K562 (cell line): Measurements from ENCODE around the gene KCNQ5. TPM values are rescaled to one million over a fixed set of nuclear protein-coding genes. Genes with fewer than 3 reads are reported as not detected.
A peak's percentile ranks its signal among the peaks of the same experiment; 100 is the strongest.

Experiments
- ATAC-seq: fragments of 200-7000 bp; cut with Tn5 transposase; 3 replicates; pipeline ENCODE4 v1.9.1; 2020; ENCODE audit warnings: moderate library complexity
- BruUV-seq: library from RNA; stranded (reverse); fragments of 400-500 nt; replicated peaks from 2 replicates; lab custom pipeline; 2021; lab: Mats Ljungman, UMichigan
- CTCF ChIA-PET: fragments of 300-600 bp; formaldehyde crosslinking; extraction: SDS; loops from one replicate; lab custom pipeline; 2021; ENCODE audit warnings: low intra/inter-chr PET ratio; lab: Yijun Ruan, JAX
- POLR2A ChIA-PET: fragments of 300-600, 350-650 bp; sonication (Branson Sonifier 250); formaldehyde crosslinking; extraction: SDS; loops from one replicate; lab custom pipeline; 2021; ENCODE audit warnings: antibody characterized with exemption, inconsistent platforms; lab: Yijun Ruan, JAX
- DNase-seq, 4 experiments: peaks; one replicate each; pipeline versions ENCODE4 v3.0.0 to v3.0.0-alpha.2; 2011 to 2018; ENCODE audit warnings: low spot score in 3 of 4, mixed read lengths in 3 of 4; ENCODE audit errors: extremely low read depth in 1 of 4
- FAIRE-seq: peaks from 2 replicates; lab custom pipeline; 2011; peaks lifted over from hg19 to GRCh38; lab: Jason Lieb, UNC
- H2AFZ ChIP-seq: 2 replicates; pipeline ENCODE4 v1.6.0; 2011; ENCODE audit warnings: low read depth, low read length, control low read depth, inconsistent platforms
- H3K27ac ChIP-seq: fragments of 200-600 bp; 3 replicates; pipeline ENCODE4 v1.8.0; 2011; ENCODE audit warnings: low read depth, mild to moderate bottlenecking, control low read depth, inconsistent platforms, low read length, moderate library complexity, mixed read lengths; ENCODE audit errors: extremely low read depth
- H3K27me3 ChIP-seq, 2 experiments: fragments of 300-600 bp in 1 of 2; 2 replicates in 1 of 2; 3 replicates in 1 of 2; pipeline versions ENCODE4 v1.6.0 to v1.8.0; 2011; ENCODE audit warnings: inconsistent platforms in 2 of 2, low read length in 2 of 2, mild to moderate bottlenecking in 1 of 2, mixed read lengths in 1 of 2, moderate library complexity in 1 of 2; ENCODE audit not compliant: control insufficient read depth in 2 of 2, insufficient read depth in 2 of 2
- H3K36me3 ChIP-seq: fragments of 300-600 bp; 3 replicates; pipeline ENCODE4 v1.8.0; 2011; ENCODE audit warnings: mild to moderate bottlenecking, low read length, inconsistent platforms; ENCODE audit not compliant: control insufficient read depth, insufficient read depth
- H3K4me1 ChIP-seq, 2 experiments: fragments of 200-600 bp in 1 of 2; replicated peaks in 1 of 2; 2 replicates in 1 of 2; 3 replicates in 1 of 2; pipeline versions ENCODE4 v1.5.1 to v1.8.0; 2011; ENCODE audit warnings: inconsistent platforms in 2 of 2, low read length in 2 of 2, mild to moderate bottlenecking in 1 of 2, mixed read lengths in 1 of 2, moderate library complexity in 1 of 2; ENCODE audit not compliant: control insufficient read depth in 2 of 2, insufficient read depth in 2 of 2
- H3K4me2 ChIP-seq: 2 replicates; pipeline ENCODE4 v1.6.1; 2011; ENCODE audit warnings: low read length, control low read depth, inconsistent platforms, mixed read lengths; ENCODE audit not compliant: insufficient read depth
- H3K4me3 ChIP-seq: fragments of 200-600 bp; sonication (generic), shearing (Covaris generic); 2 replicates; pipeline ENCODE4 v1.5.1; 2016; ENCODE audit warnings: control low read depth, inconsistent platforms
- H3K79me2 ChIP-seq: fragments of 200-600 bp; 3 replicates; pipeline ENCODE4 v1.8.0; 2011; ENCODE audit warnings: low read length, inconsistent platforms; ENCODE audit not compliant: control insufficient read depth, insufficient read depth
- H3K9ac ChIP-seq, 2 experiments: 2 replicates each; pipeline versions ENCODE4 v1.6.0 to v1.6.1; 2011; ENCODE audit warnings: low read depth in 2 of 2, low read length in 2 of 2, control low read depth in 1 of 2, inconsistent platforms in 1 of 2, mild to moderate bottlenecking in 1 of 2, mixed read lengths in 1 of 2; ENCODE audit not compliant: insufficient read depth in 1 of 2
- H3K9me1 ChIP-seq: one replicate; pipeline ENCODE4 v1.6.0; 2011; ENCODE audit warnings: inconsistent platforms, mild to moderate bottlenecking, low read length, moderate library complexity; ENCODE audit not compliant: control insufficient read depth, insufficient read depth
- H3K9me3 ChIP-seq: replicated peaks from 2 replicates; pipeline ENCODE4 v1.5.1; 2011; ENCODE audit warnings: low read depth, low read length, inconsistent platforms; ENCODE audit not compliant: control insufficient read depth, insufficient read depth
- H4K20me1 ChIP-seq: replicated peaks from 2 replicates; pipeline ENCODE4 v1.6.1; 2011; ENCODE audit warnings: low read length, inconsistent platforms, mixed read lengths; ENCODE audit not compliant: control insufficient read depth, insufficient read depth
- HIVEP1 ChIP-seq: fragments of 250-450 bp; sonication (Bioruptor Pico); IDR thresholded peaks from 2 replicates; pipeline ENCODE4 v1.4.0; 2020; ENCODE audit warnings: mild to moderate bottlenecking
- HLTF ChIP-seq: fragments of 450-650 bp; IDR thresholded peaks from 2 replicates; pipeline ENCODE4 v1.6.1; 2016
- MCM3 ChIP-seq: fragments of 450-650 bp; IDR thresholded peaks from 2 replicates; pipeline ENCODE4 v1.6.1; 2016
- PHF20 ChIP-seq: fragments of 450-650 bp; IDR thresholded peaks from 2 replicates; pipeline ENCODE4 v1.6.1; 2018; ENCODE audit not compliant: partially characterized antibody
- PHTF2 ChIP-seq: fragments of 250-450 bp; sonication (Bioruptor Pico); IDR thresholded peaks from 2 replicates; pipeline ENCODE4 v1.5.0; 2021; ENCODE audit warnings: mild to moderate bottlenecking
- RBM17 ChIP-seq: fragments of 200-400 bp; formaldehyde crosslinking; IDR thresholded peaks from 2 replicates; pipeline ENCODE4 v1.6.1; 2017; ENCODE audit warnings: low read depth, mild to moderate bottlenecking, low read length, borderline replicate concordance
- RUNX1 ChIP-seq: sonication (generic); IDR thresholded peaks from 2 replicates; pipeline ENCODE4 v1.6.1; 2016; ENCODE audit warnings: antibody characterized with exemption, low read depth
- SMC3 ChIP-seq: conservative IDR thresholded peaks from 2 replicates; pipeline ENCODE4 v1.6.1; 2011; ENCODE audit warnings: low read depth, low read length, improper control_type of control experiment; ENCODE audit not compliant: insufficient read depth
- SP1 ChIP-seq: sonication (generic); formaldehyde crosslinking; IDR thresholded peaks from 2 replicates; pipeline ENCODE4 v1.8.1; 2022; ENCODE audit warnings: mild to moderate bottlenecking, missing genetic modification reagents
- U2AF2 ChIP-seq: fragments of 200-400 bp; formaldehyde crosslinking; optimal IDR thresholded peaks from 2 replicates; pipeline ENCODE3; 2017; ENCODE audit warnings: low read depth, mild to moderate bottlenecking, low read length
- WHSC1 ChIP-seq: IDR thresholded peaks from one replicate; pipeline ENCODE4 v1.6.1; 2012; ENCODE audit warnings: low read length, control low read depth, inconsistent platforms
- ZFP36 ChIP-seq: fragments of 150-350 bp; IDR thresholded peaks from 2 replicates; pipeline ENCODE4 v1.6.1; 2018; ENCODE audit warnings: low read length, low read depth; ENCODE audit not compliant: partially characterized antibody
- ZNF12 ChIP-seq: sonication (generic); formaldehyde crosslinking; IDR thresholded peaks from 2 replicates; pipeline ENCODE4 v1.4.0; 2020; ENCODE audit warnings: mild to moderate bottlenecking, missing genetic modification reagents
- ZNF384 ChIP-seq: IDR thresholded peaks from 2 replicates; pipeline ENCODE4 v1.6.1; 2012; ENCODE audit warnings: low read depth, low read length, improper control_type of control experiment
- ZNF583 ChIP-seq: fragments of 250-450 bp; sonication (Bioruptor Pico); IDR thresholded peaks from 2 replicates; pipeline ENCODE4 v1.4.0; 2020
- WGBS: fragments of 100-300 bp; shearing (Covaris generic); methylation state at CpG from one replicate; pipeline ENCODE4 v1.1.6; 2016; ENCODE audit warnings: low coverage, mixed read lengths; ENCODE audit not compliant: insufficient coverage; ENCODE audit errors: missing lambda C conversion rate; 5-methylcytosine and 5-hydroxymethylcytosine counted together
- in situ Hi-C: fragments of 300-500 bp; cut with MboI; formaldehyde crosslinking; loops from 4 replicates; pipeline ENCODE4 v1.15.0; 2018; ENCODE audit warnings: inconsistent platforms, mixed read lengths
- intact Hi-C: fragments of 100-400 bp; cut with micrococcal nuclease; formaldehyde crosslinking; loops from 2 replicates; pipeline ENCODE4 v1.14.2; 2022
- polyA plus RNA-seq, 8 experiments: library from polyadenylated mRNA; depleted of rRNA in 4 of 8; stranded (reverse) in 5 of 8; unstranded in 3 of 8; fragments of >200 nt; fragmentation: Nextera tagmentation in 2 of 8; fragmentation: Illumina TruSeq in 1 of 8; extraction: Ambion mirVana in 2 of 8; extraction: Trizol in 1 of 8; gene quantifications; 2 replicates each; pipeline versions ENCODE4 v1.2.1 to v1.2.3, GENCODE V29; 2011 to 2014; ENCODE audit warnings: inconsistent platforms in 1 of 8, missing spikeins in 1 of 8
- total RNA-seq, 7 experiments: library from RNA; depleted of rRNA in 6 of 7; stranded (reverse); fragments of >200 nt in 6 of 7; fragmentation: Illumina TruSeq in 2 of 7; extraction: Trizol in 2 of 7; gene quantifications; 2 replicates each; pipeline versions ENCODE4 v1.2.1 to v1.2.3, GENCODE V29; 2011 to 2021; ENCODE audit warnings: low replicate concordance in 1 of 7
- TF ChIP-seq, protein P1 (sequence below): sonication (generic); formaldehyde crosslinking; IDR thresholded peaks from 2 replicates; pipeline ENCODE4 v1.8.1; 2022; ENCODE audit warnings: missing genetic modification reagents
- TF ChIP-seq, protein P2 (sequence below): sonication (generic); formaldehyde crosslinking; IDR thresholded peaks from 2 replicates; pipeline ENCODE4 v1.8.0; 2022; ENCODE audit warnings: missing genetic modification reagents, mild to moderate bottlenecking, moderate library complexity, borderline replicate concordance
- TF ChIP-seq, protein P3 (sequence below), 2 experiments: fragments of 250-450 bp in 1 of 2; fragments of 450-650 bp in 1 of 2; sonication (Bioruptor Pico) in 1 of 2; IDR thresholded peaks; 2 replicates each; pipeline versions ENCODE4 v1.6.1 to v1.8.0; 2016 to 2021; ENCODE audit warnings: mild to moderate bottlenecking in 2 of 2, moderate library complexity in 2 of 2, missing compliant biosample characterization in 1 of 2, missing genetic modification characterization in 1 of 2
- TF ChIP-seq, protein P4 (sequence below): fragments of 250-450 bp; sonication (Bioruptor Pico); IDR thresholded peaks from 2 replicates; pipeline ENCODE4 v1.5.1; 2021; ENCODE audit warnings: mild to moderate bottlenecking

The KCNQ5 gene
- total and polyA plus RNA-seq, 9 of the 15 experiments (the other 6 are each of a cell fraction or from before 2014, with no cell fraction given): 0.31 to 5.9 (median 2.6) TPM

DNA sequence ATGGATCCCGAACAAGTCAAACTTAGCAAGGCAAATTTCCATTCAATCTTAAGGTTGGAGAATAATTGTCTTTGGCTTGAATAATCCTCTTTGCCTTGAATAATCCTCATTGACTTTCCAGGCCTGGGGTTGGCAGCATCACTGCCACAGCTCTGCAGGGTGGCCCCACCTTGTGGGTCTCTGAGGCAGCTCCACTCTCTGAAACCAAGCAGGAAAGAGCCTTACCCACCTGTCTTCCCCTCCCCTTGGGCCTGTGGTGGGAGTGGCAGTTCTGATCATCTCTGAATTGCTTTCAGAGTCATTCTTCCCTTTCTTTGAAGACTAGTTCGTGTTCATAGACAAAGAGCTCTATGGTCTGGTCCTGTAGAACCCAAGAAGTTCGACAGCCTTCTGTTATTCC, 47.5 kb downstream of the KCNQ5 start:
- no peak for FAIRE-seq
- in situ Hi-C loops: no loop called here
- ChIA-PET POLR2A (no interaction called here), CTCF (no interaction called here)
- Histone ChIP-seq H3K9me1 (no peaks in the 10 kb centered on the region), H3K27me3 (no peaks in the 10 kb centered on the region), H3K9ac (no peak overlapping the region), H3K9me3 (no peaks in the 10 kb centered on the region), H3K27ac (no peak overlapping the region), H3K36me3 (no peaks in the 10 kb centered on the region), H3K4me1 (no peaks in the 10 kb centered on the region), H3K4me3 (no peak overlapping the region), H4K20me1 (no peaks in the 10 kb centered on the region), H2AFZ (no peak overlapping the region), H3K79me2 (no peaks in the 10 kb centered on the region), H3K4me2 (no peak overlapping the region)
- peak; percentile 64; the same call in 2 of the 3 replicates for ATAC-seq
- no TSS peak for BruUV-seq
- TF ChIP-seq HIVEP1 (CRISPR knock-in tag) (no peak), HLTF (no peak), RUNX1 (no peak), ZNF583 (CRISPR knock-in tag) (no peak), SMC3 (no peak), ZNF384 (no peak), WHSC1 (no peak), MCM3 (no peak), RBM17 (no peak), PHTF2 (CRISPR knock-in tag) (no peak), PHF20 (no peak), ZNF12 (CRISPR knock-in tag) (no peak), SP1 (no peak), U2AF2 (no peak), ZFP36 (no peak)
- TF ChIP-seq, protein P1, sequence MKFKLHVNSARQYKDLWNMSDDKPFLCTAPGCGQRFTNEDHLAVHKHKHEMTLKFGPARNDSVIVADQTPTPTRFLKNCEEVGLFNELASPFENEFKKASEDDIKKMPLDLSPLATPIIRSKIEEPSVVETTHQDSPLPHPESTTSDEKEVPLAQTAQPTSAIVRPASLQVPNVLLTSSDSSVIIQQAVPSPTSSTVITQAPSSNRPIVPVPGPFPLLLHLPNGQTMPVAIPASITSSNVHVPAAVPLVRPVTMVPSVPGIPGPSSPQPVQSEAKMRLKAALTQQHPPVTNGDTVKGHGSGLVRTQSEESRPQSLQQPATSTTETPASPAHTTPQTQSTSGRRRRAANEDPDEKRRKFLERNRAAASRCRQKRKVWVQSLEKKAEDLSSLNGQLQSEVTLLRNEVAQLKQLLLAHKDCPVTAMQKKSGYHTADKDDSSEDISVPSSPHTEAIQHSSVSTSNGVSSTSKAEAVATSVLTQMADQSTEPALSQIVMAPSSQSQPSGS (CRISPR knock-in tag): no peak
- TF ChIP-seq, protein P2, sequence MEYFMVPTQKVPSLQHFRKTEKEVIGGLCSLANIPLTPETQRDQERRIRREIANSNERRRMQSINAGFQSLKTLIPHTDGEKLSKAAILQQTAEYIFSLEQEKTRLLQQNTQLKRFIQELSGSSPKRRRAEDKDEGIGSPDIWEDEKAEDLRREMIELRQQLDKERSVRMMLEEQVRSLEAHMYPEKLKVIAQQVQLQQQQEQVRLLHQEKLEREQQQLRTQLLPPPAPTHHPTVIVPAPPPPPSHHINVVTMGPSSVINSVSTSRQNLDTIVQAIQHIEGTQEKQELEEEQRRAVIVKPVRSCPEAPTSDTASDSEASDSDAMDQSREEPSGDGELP (CRISPR knock-in tag): no peak
- TF ChIP-seq, protein P3, sequence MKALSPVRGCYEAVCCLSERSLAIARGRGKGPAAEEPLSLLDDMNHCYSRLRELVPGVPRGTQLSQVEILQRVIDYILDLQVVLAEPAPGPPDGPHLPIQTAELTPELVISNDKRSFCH (CRISPR knock-in tag; IDR thresholded peaks at IDR 0.05): no peak
- TF ChIP-seq, protein P3 (tag; IDR thresholded peaks at IDR 0.05): no peak
- TF ChIP-seq, protein P4, sequence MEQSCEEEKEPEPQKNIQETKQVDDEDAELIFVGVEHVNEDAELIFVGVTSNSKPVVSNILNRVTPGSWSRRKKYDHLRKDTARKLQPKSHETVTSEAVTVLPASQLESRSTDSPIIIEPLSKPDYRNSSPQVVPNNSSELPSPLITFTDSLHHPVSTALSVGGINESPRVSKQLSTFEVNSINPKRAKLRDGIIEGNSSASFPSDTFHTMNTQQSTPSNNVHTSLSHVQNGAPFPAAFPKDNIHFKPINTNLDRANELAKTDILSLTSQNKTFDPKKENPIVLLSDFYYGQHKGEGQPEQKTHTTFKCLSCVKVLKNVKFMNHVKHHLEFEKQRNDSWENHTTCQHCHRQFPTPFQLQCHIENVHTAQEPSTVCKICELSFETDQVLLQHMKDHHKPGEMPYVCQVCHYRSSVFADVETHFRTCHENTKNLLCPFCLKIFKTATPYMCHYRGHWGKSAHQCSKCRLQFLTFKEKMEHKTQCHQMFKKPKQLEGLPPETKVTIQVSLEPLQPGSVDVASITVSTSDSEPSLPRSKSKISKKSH: no peak
- intact Hi-C loops: no loop called here
- DNase-seq: no peak
- 0% methylated on average over 2 of the region's 3 CpGs for WGBS
